ENCODE measurements around the gene DYDC2.

DYDC2 gene

DNA sequence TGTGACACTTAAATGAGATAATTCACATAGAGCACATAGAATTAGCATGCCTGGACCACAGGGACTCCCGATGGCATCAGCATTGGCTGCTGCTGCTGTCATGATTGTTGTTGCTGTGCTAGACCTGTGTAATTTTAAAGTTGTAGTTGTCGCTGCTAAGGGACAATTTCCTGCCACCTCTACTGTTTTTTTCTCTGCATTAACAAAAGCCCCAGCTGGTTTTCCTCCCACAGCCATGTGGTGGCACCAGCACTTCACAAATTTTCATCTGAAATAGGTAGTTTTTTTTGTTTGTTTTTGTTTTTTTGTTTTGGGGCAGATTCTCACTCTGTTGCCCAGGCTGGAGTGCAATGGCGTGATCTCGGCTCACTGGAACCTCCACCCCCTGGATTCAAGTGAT, 26.4 kb downstream of the DYDC2 start:
- DNase-seq (ENCODE audit: low read depth) = peak; percentile 19
- H3K4me3 ChIP-seq (ENCODE audit: low read length) = no peak overlapping the region
- TF ChIP-seq, protein P1, sequence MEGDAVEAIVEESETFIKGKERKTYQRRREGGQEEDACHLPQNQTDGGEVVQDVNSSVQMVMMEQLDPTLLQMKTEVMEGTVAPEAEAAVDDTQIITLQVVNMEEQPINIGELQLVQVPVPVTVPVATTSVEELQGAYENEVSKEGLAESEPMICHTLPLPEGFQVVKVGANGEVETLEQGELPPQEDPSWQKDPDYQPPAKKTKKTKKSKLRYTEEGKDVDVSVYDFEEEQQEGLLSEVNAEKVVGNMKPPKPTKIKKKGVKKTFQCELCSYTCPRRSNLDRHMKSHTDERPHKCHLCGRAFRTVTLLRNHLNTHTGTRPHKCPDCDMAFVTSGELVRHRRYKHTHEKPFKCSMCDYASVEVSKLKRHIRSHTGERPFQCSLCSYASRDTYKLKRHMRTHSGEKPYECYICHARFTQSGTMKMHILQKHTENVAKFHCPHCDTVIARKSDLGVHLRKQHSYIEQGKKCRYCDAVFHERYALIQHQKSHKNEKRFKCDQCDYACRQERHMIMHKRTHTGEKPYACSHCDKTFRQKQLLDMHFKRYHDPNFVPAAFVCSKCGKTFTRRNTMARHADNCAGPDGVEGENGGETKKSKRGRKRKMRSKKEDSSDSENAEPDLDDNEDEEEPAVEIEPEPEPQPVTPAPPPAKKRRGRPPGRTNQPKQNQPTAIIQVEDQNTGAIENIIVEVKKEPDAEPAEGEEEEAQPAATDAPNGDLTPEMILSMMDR (conservative IDR thresholded peaks at IDR 0.05; ENCODE audit: low read length) = peak; percentile 73

DNA sequence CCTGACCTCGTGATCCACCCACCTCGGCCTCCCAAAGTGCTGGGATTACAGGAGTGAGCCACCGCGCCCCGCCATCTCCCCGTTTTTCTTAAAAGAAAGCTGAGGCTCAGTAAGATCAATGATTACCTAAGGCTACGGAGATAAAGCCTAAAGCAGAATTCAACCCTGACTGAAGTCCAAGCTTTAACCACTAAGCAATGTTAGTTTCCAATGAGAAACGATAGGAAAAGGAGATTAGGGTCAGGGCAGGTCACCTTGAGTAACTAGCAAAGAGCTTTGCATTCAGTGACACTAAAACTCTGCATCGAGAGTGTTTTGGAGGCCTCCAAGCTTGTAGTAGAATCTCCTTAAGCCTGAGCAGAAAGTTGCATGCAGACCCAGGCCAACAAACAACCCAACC, 34.2 kb downstream of the DYDC2 start:
- DNase-seq (ENCODE audit: low read depth) = no peak
- H3K4me3 ChIP-seq (ENCODE audit: low read length) = no peak overlapping the region
- TF ChIP-seq, protein P1 (conservative IDR thresholded peaks at IDR 0.05; ENCODE audit: low read length) = no peak

DNA sequence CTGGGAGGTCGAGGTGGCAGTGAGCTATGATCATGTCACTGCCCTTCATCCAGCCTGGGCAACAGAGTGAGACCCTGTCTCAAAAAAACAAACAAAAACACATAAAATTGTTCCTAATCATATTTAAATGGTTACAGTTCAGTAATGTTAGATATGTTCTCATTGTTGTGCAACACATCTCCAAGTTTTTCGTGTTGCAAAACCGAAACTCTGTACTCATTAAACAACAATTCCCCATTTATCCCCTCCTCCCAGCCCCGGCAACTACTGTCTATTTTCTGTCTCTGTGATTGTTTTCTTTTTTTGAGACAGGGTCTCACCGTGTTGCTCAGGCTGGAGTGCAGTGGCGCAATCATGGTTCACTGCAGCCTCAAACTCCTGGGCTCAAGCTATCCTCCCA, 35.7 kb downstream of the DYDC2 start:
- TF ChIP-seq, protein P1 (conservative IDR thresholded peaks at IDR 0.05; ENCODE audit: low read length) = no peak
- H3K4me3 ChIP-seq (ENCODE audit: low read length) = no peak overlapping the region
- DNase-seq (ENCODE audit: low read depth) = no peak

DNA sequence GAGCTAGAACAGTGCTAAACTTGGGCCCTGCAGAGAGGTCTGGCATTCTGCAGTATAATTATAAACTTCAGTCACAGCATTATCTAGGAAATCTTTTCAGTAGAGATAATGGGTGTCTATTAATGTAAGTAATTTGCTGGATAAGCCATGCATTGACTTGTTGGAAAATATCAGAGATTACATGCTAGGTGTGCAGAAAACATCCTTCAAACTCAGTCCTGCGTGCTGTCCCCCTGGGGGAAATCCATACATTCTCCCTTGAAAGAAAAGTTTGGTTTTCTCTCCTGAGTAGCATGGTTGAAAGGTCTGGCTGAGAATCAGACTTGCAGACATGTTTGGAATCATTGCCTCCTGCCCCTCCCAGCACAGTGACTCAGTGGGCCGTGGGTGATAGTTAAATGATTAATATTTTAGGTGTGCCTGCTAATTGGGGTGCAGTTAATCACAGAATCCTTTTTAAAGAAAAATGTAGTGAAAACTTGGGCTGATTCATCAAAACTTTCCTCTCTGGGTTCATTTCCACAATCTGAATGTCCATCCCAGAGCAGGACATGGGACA, 37.9 kb downstream of the DYDC2 start:
- no peak overlapping the region for H3K4me3 ChIP-seq (ENCODE audit: low read length)
- DNase-seq (ENCODE audit: low read depth) = no peak
- TF ChIP-seq, protein P1 (conservative IDR thresholded peaks at IDR 0.05; ENCODE audit: low read length) = no peak

DNA sequence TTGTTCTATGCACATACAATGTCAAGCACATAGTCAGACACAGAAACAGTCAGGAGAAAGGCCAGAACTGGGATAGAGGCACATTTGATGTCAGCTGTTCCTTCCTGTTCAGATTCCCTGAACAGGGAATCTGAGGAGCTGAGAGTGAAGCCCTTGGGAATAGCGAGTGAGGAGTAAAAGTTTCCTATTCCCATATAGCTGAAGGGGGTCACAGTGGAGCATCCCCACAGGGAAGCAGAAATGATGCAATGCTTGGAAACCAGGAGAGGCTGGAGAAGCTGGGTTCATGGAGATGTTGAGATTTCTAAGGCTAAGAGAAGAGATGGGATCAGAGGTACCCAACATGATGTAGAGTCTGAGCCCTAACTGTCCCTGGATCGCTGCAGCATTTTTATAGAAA, 40.4 kb downstream of the DYDC2 start:
- TF ChIP-seq, protein P1 (conservative IDR thresholded peaks at IDR 0.05; ENCODE audit: low read length) = no peak
- H3K4me3 ChIP-seq (ENCODE audit: low read length) = no peak overlapping the region
- DNase-seq (ENCODE audit: low read depth) = no peak

DNA sequence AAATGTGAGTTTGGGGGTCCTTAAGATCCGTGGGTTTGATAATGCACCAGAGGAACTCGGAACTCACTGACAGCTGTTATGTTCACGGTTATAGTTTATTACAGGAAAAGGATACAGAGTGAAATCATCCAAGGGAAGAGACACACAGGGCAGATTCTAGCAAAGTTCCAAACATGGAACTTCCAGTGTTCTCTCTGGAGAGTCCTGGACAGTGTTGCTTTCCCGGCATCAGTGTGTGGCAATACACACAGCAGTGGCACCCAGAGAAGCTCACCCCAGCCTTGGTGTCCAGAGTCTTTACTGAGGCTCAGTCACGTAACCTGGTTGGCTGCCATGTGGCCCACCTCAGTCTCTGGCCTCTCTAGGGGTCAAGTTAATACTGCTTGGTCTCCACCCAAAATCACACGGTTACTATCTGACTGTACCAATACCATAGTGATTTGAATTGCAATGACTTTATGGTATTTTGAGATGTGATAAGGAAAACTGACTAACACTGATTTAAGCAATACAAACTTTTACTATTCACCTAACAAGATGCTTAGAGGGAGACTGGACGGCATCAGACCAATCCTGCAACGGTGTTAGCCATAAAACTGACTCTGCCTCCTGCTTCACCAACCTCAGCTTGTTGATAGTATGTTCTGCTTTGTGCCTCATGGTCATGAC, 43.7 kb downstream of the DYDC2 start:
- DNase-seq (ENCODE audit: low read depth) = no peak
- no peak overlapping the region for H3K4me3 ChIP-seq (ENCODE audit: low read length)
- TF ChIP-seq, protein P1 (conservative IDR thresholded peaks at IDR 0.05; ENCODE audit: low read length) = no peak

DNA sequence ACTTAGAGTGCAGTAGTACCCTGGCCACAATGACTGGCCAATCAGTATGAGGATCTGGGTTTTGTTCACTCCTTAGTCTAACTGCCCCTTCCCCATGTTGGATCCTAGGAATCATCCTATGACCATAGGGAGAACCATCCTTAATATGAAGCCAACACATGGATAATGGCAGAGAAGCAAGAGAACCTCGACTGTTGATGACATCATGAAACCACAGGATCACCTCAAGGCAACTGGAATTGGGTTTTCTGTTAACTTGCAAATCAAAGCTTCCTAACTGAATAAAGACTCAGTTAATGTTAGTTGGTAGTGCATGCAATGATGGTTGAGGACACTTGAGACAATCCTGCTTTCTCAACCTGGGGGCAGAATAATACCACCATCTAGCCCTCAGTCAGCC, 48.5 kb downstream of the DYDC2 start:
- DNase-seq (ENCODE audit: low read depth) = no peak
- H3K4me3 ChIP-seq (ENCODE audit: low read length) = no peak overlapping the region
- TF ChIP-seq, protein P1 (conservative IDR thresholded peaks at IDR 0.05; ENCODE audit: low read length) = no peak
